Body of pancreas (tissue), 4 donors: Measurements from ENCODE around the gene BCKDK.

Source experiments
- POLR2A ChIP-seq, 3 donors: fragments of 450-650 bp; IDR thresholded peaks; one replicate each; pipeline ENCODE4 v1.6.1; 2016; ENCODE audit warnings: antibody characterized with exemption in 3 of 3, mild to moderate bottlenecking in 2 of 3
- TF ChIP-seq, protein P1 (sequence below), 7 experiments: fragments of 450-650 bp in 4 of 7; fragments of 200-600 bp in 3 of 7; sonication (generic) in 3 of 7; IDR thresholded peaks; one replicate each; pipeline ENCODE4 v1.5.1; 2016 to 2019; ENCODE audit warnings: antibody characterized with exemption in 7 of 7

DNA sequence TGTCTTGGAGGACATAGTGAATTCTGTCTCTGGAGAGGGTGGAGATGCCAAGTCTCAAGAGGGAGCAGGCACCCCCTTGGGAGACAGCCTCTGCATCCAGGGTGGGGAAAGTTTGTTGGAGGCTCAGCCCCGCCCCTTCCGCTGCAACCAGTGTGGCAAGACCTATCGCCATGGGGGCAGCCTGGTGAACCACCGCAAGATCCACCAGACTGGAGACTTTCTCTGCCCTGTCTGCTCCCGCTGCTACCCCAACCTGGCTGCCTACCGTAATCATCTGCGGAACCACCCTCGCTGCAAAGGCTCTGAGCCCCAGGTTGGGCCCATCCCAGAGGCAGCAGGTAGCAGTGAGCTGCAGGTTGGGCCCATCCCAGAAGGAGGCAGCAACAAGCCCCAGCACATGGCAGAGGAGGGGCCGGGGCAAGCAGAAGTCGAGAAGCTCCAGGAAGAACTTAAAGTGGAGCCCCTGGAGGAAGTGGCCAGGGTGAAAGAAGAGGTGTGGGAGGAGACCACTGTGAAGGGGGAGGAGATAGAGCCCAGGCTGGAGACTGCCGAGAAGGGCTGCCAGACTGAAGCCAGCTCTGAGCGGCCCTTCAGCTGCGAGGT lies 28.7 kb upstream of the BCKDK start:
- TF ChIP-seq, protein P1, sequence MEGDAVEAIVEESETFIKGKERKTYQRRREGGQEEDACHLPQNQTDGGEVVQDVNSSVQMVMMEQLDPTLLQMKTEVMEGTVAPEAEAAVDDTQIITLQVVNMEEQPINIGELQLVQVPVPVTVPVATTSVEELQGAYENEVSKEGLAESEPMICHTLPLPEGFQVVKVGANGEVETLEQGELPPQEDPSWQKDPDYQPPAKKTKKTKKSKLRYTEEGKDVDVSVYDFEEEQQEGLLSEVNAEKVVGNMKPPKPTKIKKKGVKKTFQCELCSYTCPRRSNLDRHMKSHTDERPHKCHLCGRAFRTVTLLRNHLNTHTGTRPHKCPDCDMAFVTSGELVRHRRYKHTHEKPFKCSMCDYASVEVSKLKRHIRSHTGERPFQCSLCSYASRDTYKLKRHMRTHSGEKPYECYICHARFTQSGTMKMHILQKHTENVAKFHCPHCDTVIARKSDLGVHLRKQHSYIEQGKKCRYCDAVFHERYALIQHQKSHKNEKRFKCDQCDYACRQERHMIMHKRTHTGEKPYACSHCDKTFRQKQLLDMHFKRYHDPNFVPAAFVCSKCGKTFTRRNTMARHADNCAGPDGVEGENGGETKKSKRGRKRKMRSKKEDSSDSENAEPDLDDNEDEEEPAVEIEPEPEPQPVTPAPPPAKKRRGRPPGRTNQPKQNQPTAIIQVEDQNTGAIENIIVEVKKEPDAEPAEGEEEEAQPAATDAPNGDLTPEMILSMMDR (IDR thresholded peaks at IDR 0.05), result no peak
- TF ChIP-seq POLR2A (IDR thresholded peaks at IDR 0.05), result no peak
